Ramos (cell line): ENCODE results near the gene PARVG.

ENCODE experiments used
- in situ Hi-C: fragments of 300-500 bp; cut with MboI; formaldehyde crosslinking; loops from one replicate; pipeline ENCODE4 v1.14.3; 2022; ENCODE audit warnings: low sequenced_read_pairs; ENCODE audit not compliant: unreplicated experiment

Gene PARVG

DNA sequence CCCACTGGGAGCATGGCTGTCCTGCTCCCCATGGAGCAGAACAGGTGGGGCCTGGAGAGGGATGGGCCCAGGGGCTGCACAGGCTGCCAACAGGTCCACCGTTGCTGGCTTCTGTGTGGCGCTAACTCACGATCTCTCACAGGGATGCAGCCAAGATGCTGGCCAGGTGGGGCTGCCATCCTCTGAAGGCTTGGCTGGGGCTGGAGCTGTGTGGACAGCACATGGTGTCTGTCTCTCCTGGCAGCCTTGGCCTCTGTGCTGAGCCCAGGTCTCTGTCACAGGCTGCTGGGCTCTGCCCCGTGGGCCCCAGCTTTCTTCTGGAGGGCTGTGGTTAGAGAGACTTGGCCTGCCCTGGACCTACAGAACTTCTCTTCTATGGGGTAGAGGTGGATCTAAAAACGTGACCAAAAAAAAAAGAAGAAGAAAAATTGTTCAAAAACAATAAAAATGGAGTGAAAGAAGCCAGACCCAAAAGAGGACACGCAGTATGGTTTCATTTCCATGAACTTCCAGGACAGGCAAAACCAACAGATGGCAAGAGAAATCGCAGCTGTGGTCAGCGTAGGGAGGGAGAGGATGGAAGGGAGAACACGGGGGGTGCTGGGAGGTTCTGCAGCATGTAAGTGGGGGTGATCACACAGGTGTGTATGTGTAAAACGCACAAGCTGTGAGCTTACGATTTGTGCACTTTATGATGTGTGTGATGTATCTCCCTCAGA is 12.2 kb downstream of the PARVG start:
- in situ Hi-C loops = no loop called here

DNA sequence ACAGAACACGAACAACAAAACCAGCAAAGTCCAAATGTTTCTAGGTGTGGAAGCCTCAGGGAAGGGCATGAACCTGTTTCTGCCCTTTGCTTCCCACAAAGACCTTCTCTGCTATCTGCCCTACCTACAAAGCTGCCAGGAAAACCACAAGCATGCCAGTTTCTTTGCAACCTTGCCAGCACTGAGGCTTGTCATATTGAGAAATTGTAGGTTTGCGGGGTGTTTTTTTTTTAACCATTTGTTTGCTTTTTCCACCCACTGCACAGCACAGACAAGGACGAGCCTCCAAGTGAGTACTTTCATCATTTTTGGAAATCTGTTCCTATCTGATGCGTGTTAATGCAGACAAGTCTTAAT is 12.8 kb downstream of the PARVG start:
- in situ Hi-C loops = no loop called here

DNA sequence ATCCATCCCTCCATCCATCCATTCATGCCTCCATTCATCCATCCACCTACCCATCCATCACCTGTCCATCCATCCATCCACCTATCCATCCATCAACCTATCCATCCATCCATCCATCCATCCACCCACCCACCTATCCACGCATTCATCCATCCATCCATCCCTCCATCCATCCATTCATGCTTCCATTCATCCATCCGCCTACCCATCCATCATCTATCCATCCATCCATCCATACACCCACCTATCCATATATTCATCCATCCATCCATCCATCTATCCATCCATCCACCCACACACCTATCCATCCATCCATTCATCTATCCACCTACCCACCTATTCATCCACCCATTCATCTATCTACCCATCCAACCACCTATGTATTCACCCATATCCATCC is 13.8 kb downstream of the PARVG start:
- in situ Hi-C loops = no loop called here

DNA sequence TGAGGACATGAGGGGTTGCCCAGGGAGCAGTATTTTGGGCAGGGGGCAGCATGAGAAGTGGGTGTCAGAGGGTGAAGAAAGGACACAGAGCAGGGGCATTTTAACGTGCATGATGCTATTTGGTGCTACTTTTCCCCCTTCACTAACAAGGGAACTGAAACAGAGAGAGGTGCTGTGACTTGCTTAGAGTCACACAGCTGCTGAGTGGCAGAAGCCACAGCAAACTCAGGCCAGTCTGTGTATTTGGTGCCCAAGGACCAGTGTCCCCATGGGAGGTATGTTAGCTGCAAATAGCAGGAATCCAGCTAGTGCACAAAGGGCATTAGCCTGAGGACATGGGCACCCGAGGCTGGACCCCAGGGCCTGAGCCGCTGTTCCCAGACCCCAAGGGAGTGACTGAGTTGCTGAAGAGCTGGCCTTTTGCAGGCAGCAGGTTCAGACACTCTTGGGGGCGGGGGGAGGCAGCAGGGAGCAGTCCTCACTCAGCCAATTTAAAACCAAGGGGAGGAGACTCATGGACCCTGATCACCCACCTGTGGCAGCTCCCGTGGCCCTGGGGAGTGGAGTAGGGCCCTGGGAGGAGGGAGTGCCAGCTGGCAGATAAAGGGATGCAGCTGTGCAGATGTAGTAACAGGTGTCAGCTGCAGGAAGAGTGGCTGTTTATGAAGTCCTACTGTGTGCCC is 14.6 kb downstream of the PARVG start:
- in situ Hi-C loops = no loop called here

DNA sequence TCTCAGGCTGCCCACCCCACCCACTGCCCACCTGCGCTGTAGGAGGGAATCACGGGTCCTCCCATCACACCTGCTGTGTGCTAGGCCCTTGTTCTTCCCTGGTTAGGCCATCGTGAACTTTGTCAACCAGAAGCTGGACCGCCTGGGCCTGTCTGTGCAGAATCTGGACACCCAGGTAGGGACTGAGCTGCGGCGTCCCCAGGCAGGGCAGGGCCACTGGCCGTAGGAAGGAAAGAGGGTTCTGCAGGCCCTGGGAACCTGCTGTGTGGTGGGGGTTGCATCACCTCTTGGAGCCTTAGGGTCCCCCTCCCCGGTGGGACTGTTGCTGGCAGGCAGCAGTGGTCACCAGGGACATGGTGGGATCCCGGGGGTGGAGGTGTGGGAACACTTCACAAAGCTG is 15.5 kb downstream of the PARVG start:
- in situ Hi-C loops = no loop called here

DNA sequence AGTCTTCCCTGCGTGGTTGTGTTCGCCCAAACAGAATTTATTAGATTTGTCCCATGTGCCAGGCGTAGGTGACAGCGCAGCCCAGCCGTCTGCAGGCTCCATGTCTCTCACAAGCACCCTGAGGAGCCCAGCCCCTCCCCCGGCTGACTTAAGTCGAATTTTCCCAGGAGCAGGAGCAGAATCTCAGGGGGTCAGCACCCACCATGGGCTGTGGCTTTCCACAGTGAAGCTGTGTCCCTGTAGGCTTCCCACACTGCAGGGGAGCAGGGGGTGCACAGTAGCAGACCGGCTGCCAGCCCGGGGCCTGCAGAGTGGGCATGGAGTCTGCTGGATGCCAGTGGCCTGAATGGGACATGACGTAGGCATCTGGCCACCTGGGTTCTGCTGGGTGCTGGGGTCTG is 16.0 kb downstream of the PARVG start:
- in situ Hi-C loops = no loop called here

DNA sequence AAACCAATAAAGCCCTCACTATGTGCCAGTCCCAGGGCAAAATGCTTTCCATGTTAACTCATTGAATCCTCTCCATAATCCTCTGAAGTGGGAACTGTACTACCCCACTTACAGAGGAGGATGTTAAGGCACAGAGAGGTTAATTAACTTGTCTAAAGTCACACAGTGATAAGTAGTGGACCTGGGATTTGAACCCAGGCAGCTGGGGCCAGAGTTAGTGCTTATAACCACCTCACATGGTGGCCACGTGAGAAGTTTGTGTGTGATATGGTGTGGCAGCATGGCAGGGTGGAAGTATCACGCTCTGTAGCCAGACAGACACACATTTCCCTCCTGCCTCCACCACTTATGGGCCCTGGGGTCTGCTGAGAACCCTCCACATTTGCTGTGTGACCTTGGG is 16.5 kb downstream of the PARVG start:
- in situ Hi-C loops = no loop called here

DNA sequence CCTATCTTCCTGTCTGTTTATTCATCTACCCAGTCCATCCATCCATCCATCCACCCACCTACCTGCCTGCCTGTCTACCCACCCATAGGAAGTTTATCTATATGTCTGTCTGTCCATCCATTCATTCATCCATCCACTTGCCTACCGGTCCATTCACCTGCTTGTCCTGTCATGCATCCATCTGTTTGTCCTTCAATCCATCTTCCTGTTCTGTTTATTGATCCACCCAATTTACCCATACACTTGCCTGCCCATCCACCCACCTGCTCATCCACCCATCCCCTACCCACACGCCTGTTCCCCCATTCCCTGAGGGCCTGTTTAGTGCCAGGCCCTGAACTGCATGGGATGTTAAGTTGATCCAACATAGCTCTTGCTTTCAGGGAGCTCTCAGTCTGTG is 18.4 kb downstream of the PARVG start:
- in situ Hi-C loops = no loop called here

DNA sequence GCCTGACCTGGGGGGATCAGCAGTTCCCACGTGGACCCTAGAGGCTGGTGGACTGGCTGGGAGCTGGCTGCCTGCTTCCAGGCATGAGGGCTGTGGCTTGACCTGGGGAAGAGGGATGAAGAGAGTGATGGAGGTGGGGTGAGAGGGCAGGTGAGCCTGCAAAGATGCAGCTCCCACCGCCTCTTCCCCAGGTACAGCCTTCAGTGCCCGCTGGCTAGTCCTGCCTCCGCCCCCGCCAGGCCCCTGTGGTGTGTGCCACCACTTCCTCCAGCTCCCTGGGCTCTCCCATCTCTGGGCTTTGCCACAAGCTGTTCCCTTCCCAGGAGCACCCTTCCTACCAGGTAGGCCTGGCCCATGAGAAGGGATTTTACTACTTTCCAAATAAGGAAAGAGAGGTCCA is 19.1 kb downstream of the PARVG start:
- in situ Hi-C loops = no loop called here

DNA sequence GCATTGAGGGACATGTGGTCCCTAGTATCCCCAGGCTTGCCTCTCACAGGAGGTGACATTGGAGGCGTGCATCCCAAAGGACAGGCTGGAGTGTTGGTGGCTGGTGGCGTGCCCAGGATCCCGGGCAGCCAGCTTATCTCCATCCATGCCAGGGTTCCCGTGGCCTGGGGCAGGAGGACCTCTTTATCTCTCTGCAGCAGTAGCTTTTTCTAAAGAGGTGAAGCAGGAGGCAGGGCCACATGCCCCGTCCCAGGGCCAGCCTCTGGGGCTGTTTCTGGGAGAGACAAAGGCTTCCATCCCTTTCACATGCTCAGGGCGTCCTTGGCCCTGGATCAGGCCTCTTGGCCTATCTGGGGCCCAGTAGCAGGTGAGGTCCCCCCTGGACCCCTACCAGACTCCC is 19.7 kb downstream of the PARVG start:
- in situ Hi-C loops = no loop called here

DNA sequence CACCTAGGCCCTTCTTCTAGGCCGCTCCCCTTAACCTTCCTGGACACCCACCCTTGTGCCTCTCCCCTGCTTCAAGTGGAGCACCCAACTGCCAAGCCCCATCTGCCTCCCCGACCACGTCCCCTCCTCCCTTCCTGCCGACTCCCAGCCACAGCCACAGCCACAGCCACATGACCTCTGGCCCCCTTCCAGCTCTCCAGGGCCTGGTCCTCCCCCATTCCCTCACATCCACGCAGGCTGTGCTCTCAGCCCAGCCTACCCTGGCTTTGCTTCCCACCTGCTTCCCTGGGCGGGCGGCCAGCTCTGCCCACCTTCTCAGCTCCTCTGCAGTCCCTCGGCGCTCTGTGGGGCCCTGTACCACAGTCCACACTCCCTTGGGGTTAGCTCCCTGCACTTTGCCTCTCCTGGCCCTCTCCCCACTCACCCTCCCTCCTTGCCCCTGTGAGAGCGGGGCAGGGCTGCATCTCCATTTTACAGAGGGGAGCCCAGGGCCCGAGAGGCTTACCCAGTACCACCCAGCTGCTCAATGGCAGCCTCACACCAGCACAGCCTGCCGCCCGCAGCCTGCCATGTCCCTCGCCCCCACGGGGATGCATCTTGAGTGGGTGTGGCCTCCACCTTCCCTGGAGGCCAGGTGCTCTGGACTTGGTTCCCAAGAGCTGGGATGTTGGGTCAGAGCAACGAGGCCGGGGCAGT is 20.3 kb downstream of the PARVG start:
- in situ Hi-C loops = no loop called here

DNA sequence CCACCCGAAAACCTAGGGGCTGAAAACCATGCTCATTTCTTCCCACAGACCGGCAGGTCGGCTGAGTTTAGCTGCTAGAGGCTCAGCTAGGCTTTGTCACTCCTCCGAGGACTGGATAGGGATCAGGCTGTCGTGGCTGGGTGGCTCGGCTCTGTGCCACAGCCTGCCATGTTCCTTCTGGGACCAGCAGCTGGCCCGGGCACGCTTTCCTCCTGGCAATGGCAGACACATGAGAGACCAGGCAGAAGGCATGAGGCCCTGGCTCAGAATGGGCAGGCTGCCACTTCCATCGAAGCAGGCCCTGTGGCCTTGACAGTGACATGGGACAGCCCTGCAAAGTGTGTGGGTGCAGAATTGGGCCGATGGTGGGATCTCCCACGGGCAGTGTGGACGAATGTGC is 20.9 kb downstream of the PARVG start:
- in situ Hi-C loops = no loop called here

DNA sequence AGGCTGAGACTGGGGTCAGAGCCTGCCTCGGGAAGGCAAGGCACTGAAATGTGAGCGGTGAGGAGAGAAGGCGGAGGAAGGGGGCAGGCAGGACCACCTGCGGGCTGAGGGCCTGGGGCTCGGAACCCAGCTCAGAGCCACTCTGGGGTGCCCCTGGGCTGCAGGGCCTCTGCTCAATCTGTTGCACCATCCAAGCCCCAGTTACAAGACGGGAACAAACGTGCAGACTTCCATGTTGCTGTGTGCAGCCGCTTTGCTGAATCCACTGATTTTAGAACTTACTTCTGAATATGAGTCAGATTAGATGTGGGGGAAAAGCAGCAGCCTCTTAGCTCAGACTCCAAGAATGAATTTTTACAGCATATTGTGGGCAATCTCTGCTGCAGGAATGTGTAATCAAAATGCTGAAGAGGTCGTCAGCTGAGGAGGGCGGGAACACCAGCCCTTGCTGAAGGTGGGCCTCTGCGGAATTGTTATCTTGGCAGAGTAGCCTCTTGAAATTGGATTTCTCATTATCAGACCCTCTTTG is 21.6 kb downstream of the PARVG start:
- in situ Hi-C loops = no loop called here

DNA sequence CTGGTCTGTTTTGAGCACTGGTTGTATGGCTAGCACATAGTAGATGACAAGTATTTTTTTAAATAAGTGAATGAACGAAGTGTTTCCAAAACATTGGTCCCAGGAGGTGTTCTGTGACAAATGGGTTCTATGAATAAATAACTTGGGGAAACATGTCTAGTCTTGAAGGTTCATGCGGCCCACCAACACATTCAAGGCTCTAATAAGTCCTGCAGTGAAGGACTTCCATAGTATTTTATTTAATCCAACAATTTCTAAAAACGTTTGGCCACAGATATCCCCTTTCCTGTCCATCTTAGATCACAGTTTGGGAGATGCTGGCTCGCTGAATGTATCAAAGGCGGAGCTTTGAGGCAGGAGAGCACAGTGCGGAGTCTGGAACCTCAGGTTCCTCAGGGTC is 22.5 kb downstream of the PARVG start:
- in situ Hi-C loops = no loop called here

DNA sequence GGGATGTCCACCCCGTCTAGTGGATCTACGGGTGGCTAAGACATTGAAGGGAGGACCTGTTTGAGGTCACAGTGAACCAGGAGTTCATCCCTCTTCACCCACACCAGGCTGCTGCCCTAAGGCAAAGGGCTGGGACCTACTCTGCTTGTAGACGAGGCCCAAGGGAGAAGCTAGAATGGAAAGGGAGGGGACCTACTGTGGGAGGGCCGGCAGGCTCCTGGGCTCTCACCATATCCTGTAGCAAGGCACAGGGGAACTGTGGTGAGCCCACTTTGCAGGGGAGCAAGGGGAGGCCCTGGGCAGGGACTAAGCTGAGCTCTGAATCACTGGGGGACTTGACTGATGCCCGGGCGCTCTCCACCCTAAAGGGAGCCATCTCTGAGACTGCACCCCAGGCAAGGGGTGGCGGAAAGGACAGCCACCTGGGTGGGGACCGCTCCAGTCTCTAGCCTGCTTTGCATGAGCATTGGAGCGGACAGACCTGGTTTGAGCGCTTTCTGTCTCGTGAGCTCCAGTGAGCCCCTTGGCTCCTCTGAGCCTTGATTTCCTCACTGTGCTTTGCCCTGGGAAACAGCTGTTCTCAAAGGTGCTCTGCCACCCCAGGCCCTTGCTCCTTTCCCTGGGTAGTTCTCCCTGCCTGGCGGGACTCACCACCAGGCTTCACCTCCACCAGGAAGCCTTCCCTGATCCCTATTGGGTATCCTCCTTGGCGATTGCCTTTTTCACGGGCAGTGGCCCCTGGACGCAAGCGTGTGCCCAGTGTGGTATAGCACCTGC is 24.2 kb downstream of the PARVG start:
- in situ Hi-C loops = no loop called here

DNA sequence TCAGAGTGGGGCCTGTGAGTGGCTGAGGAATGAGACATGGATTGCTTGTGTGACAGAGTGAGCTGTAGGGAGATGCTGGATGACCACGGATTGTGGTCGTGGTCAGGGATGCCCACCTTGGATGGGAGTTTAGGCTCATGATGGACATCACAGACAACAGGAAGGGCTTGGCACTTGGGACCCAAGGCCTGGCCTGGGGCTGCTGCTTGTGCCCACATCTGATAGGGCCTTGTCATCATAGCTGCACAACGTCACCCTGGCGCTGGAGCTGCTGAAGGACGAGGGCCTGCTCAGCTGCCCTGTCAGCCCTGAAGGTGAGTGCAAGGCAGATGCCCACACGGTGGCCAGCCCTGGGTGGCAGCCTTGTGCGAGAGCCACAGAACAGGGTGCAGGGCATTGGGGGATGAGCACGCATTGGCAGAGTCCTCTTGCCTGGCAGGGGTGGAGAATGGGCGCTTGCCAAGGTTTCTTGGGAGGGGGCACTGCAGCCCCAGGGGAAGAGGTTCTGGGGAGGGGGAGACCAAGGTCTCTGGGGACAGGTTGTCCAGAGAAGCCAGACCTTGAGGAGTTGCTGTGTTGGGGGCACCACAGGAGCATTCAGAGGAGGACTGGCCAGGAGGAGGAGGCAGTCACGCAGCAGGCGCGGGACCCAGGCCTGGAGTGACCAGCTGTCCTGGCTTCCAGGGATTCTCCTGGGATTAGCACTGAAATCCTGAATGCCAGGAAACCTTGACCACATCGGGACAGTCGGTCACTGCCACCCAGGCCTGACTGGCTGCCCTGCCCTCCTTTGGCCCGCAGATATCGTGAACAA is 25.0 kb downstream of the PARVG start:
- in situ Hi-C loops = no loop called here

DNA sequence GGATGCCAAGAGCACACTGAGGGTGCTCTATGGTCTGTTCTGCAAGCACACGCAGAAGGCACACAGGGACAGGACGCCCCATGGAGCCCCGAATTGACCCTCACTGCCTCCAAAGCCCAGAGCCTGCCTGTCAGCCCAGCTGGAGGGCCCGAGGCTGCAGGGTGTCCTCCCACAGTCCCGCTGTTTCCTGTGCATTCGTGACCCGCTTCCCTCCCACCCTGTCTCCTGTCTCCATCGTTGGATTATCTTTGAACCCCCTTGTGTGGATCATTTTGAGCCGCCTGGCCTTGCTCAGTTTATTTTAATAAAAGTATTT is 25.6 kb downstream of the PARVG start:
- in situ Hi-C loops = no loop called here

DNA sequence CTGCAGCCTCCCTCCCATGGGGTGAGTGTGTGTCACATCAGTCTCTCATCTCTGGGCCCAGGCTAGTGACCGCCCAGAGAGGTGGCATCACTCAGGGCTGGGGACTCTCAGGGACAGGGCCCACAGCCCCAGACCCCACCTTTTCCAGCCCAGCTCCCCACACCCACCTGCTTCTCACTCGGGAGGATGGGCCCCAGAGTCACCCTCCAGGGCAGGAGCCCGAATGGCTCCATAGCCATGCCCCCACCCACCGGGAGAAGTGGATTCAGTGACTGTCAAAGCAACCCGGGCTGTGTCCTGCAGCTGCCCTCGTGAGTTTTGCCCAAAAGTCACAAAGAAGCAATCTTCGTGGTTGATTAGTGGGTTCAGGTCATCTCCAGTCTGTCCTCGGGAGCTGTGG is 26.0 kb downstream of the PARVG start:
- in situ Hi-C loops = no loop called here

DNA sequence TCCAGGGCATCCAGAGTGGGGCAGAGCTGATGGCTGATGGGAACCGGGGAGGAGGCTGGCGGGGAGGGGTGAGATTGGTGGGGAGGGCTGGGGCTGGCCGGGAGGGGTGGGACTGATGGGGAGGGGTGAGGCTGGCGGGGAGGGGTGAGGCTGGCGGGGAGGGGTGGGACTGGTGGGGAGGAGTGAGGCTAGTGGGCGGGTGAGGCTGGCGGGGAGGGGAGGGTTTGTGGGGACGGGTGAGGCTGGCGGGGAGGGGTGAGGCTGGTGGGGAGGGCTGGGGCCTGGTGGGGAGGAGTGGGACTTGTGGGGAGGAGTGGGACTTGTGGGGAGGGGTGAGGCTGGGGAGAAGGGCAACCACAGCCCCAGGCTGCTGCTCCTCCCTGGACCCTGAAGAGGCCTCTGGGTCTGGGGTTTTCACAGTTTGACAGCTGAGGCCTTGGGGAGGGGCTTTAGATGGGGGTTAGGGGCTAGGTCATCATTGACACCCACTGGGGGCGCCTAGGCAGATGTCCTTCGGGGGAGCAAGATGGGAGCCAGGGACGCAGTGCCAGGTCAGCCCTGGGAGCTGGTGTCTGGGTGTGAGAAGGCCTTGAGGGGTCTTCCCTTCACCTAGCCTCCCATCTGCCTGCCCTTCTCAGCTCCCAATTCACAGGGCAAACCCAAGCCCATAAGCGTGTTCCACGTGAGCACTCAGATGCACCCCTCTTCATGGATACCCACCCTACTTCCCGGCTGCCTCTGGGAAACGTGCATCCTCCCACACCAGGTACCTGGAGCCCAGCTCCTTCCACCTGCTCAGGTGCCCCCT is 26.7 kb downstream of the PARVG start:
- in situ Hi-C loops = no loop called here
